Esophagus muscularis mucosa (tissue), 4 donors: ENCODE measurements around the gene GCNT1. TPM values are rescaled to one million over a fixed set of nuclear protein-coding genes. Genes with fewer than 3 reads are reported as not detected.
"Not testable (repeated sequence)": the region's sequence is repeated elsewhere in the genome, so short reads cannot be mapped to it uniquely, and the experiment has no call there.

Experiments used
- DNase-seq: peaks from one replicate; pipeline ENCODE4 v3.0.0-alpha.2; 2017; ENCODE audit errors: extremely low spot score
- H3K27ac ChIP-seq, 4 donors: fragments of 200-600 bp; sonication (generic); replicated peaks in 1 of 4; 1 replicate in 3 of 4; 2 replicates in 1 of 4; pipeline ENCODE4 v1.5.1; 2016 to 2019; ENCODE audit warnings: mild to moderate bottlenecking in 1 of 4
- H3K27me3 ChIP-seq, 4 donors: fragments of 200-600 bp; sonication (generic); one replicate each; pipeline versions ENCODE4 v1.5.1 to v1.6.0; 2016 to 2019
- H3K36me3 ChIP-seq, 4 donors: fragments of 200-600 bp; sonication (generic); one replicate each; pipeline ENCODE4 v1.5.1; 2016 to 2019
- H3K4me1 ChIP-seq, 4 donors: fragments of 200-600 bp; sonication (generic); one replicate each; pipeline ENCODE4 v1.5.1; 2016 to 2019
- H3K4me3 ChIP-seq, 4 donors: fragments of 200-600 bp; sonication (generic); 1 replicate in 2 of 4; 2 replicates in 2 of 4; pipeline ENCODE4 v1.5.1; 2016 to 2019; ENCODE audit warnings: mild to moderate bottlenecking in 4 of 4, moderate library complexity in 1 of 4
- H3K9me3 ChIP-seq, 4 donors: fragments of 200-600 bp; sonication (generic); 1 replicate in 3 of 4; 2 replicates in 1 of 4; pipeline ENCODE4 v1.5.1; 2016 to 2019
- CTCF ChIP-seq, 3 experiments: fragments of 200-600 bp in 2 of 3; fragments of 450-650 bp in 1 of 3; sonication (generic) in 2 of 3; IDR thresholded peaks; one replicate each; pipeline ENCODE4 v1.5.1; 2017 to 2019; ENCODE audit warnings: antibody characterized with exemption in 3 of 3, mild to moderate bottlenecking in 2 of 3, moderate library complexity in 1 of 3
- EP300 ChIP-seq: sonication (generic); formaldehyde crosslinking; IDR thresholded peaks from one replicate; pipeline ENCODE4 v1.6.1; 2017; ENCODE audit warnings: antibody characterized with exemption
- POLR2A ChIP-seq: fragments of 450-650 bp; IDR thresholded peaks from one replicate; pipeline ENCODE4 v1.6.1; 2017; ENCODE audit warnings: antibody characterized with exemption, moderate library complexity, mild to moderate bottlenecking, low read depth
- POLR2AphosphoS5 ChIP-seq, 2 donors: sonication (generic); formaldehyde crosslinking; IDR thresholded peaks; one replicate each; pipeline ENCODE4 v1.6.1; 2017; ENCODE audit warnings: antibody characterized with exemption in 2 of 2
- WGBS: methylation state at CpG from one replicate; pipeline ENCODE4 v1.1.5; 2018; 5-methylcytosine and 5-hydroxymethylcytosine counted together
- intact Hi-C: fragments of 100-400 bp; cut with DNase I; formaldehyde crosslinking; loops from one replicate; pipeline ENCODE4 v1.15.1; 2023
- total RNA-seq, 4 donors: library from RNA; depleted of rRNA; stranded (reverse); fragments of >200 nt; gene quantifications; one replicate each; pipeline versions ENCODE4 v1.1.0 to v1.2.1, GENCODE V29; 2016

GCNT1 gene
- total RNA-seq, 4 donors from 2014 or later = 1.2 to 6.5 (median 3.3) TPM

DNA sequence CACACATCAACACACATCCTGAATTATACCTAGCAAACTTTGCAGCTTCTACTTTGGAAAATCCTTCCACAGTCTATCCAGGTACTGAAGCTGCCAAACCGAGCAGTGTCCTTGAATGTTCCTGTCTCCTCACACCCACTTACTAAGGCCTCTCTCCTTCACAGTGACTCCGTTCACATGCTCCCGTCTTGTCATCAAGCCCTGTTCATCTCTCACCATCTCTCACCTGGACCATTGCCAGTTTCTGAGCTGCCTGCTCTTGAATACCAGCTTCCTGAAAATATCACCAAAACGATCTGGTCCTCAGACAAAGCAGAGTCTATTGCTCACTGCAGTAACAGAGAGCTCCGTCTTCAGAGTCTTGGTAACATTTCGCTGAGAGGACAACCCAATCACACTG lies 57.4 kb downstream of the GCNT1 start:
- H3K27me3 ChIP-seq = no peaks in the 10 kb centered on the region
- H3K4me1 ChIP-seq = no peaks in the 10 kb centered on the region
- no peaks in the 10 kb centered on the region for H3K36me3 ChIP-seq
- TF ChIP-seq CTCF (IDR thresholded peaks at IDR 0.05) (no peak), EP300 (no peak), POLR2A (no peak), POLR2AphosphoS5 (IDR thresholded peaks at IDR 0.05) (no peak)
- DNase-seq = no peak
- no peak overlapping the region for H3K4me3 ChIP-seq
- H3K27ac ChIP-seq = no peak overlapping the region
- intact Hi-C loops = no loop called here
- no peaks in the 10 kb centered on the region for H3K9me3 ChIP-seq
- WGBS = 59% methylated on average over 6 of the region's 6 CpGs

DNA sequence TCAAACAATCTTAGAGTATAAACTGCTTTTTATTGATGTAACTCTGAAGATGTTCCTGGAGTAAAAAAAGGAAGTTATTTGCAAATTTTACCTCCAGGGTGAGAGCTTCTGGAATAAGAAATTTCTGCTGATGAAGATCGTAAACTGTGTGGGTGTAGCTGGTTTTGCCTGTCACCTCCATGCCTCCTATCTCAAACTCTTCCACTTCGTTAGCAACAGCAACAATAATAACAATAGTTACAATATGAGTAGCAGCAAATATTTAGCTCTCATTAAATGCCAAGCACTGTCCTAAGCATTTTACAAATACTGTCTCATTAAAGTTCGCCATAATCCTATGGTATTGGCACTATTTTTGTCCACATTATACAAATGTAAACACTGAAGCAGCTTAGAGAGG lies 57.9 kb downstream of the GCNT1 start:
- intact Hi-C loops = no loop called here
- H3K27me3 ChIP-seq = no peaks in the 10 kb centered on the region

GRCh38 chr9:76519075-76519835 lies 60.3 kb downstream of the GCNT1 start:
- Histone ChIP-seq H3K27ac (no peak overlapping the region), H3K4me1 (no peaks in the 10 kb centered on the region), H3K27me3 (no peaks in the 10 kb centered on the region), H3K4me3 (no peak overlapping the region), H3K36me3 (no peaks in the 10 kb centered on the region), H3K9me3 (no peaks in the 10 kb centered on the region)
- intact Hi-C loops = no loop called here
- no peak for DNase-seq
- TF ChIP-seq CTCF (IDR thresholded peaks at IDR 0.05) (no peak), POLR2AphosphoS5 (IDR thresholded peaks at IDR 0.05) (no peak), POLR2A (no peak), EP300 (no peak)
- WGBS = 74% methylated on average over 8 of the region's 8 CpGs

More for the DNA sequence above, 57.9 kb downstream of the GCNT1 start:
- H3K4me3 ChIP-seq = no peak overlapping the region
- H3K36me3 ChIP-seq = no peaks in the 10 kb centered on the region
- H3K9me3 ChIP-seq = no peaks in the 10 kb centered on the region
- DNase-seq = no peak
- H3K27ac ChIP-seq = no peak overlapping the region
- TF ChIP-seq CTCF (IDR thresholded peaks at IDR 0.05) (no peak), POLR2AphosphoS5 (IDR thresholded peaks at IDR 0.05) (no peak), POLR2A (no peak), EP300 (no peak)
- H3K4me1 ChIP-seq = no peaks in the 10 kb centered on the region
- 82% methylated on average over 3 of the region's 3 CpGs for WGBS

DNA sequence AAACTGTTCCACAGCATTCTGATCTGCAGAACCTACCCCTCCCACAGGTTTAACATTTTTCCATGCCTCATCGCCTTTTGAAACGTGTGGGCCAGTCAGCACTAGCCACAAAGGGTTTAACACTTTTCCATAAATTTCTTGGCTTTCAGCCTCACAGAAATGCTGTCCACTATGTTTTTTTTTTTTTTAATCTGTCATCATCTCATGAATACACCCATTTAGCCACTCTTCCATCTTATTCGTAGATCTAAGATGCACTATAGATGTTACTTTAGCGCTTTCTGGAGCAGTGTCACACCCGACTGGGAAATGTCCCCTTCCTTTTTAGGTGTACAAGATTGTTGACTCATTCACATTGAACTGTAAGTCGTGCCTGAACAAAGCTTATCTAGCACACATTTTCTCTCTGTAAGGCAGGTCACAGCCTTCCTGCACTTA lies 62.3 kb downstream of the GCNT1 start:
- Histone ChIP-seq H3K4me3 (no peak overlapping the region), H3K9me3 (no peaks in the 10 kb centered on the region), H3K27ac (no peak overlapping the region), H3K36me3 (no peaks in the 10 kb centered on the region), H3K27me3 (no peaks in the 10 kb centered on the region), H3K4me1 (no peaks in the 10 kb centered on the region)
- no peak for TF ChIP-seq POLR2A
- TF ChIP-seq CTCF (IDR thresholded peaks at IDR 0.05) = no peak
- TF ChIP-seq EP300 = no peak
- TF ChIP-seq POLR2AphosphoS5 (IDR thresholded peaks at IDR 0.05) = no peak
- intact Hi-C loops = no loop called here
- WGBS = 87% methylated on average over 6 of the region's 6 CpGs
- DNase-seq = no peak

DNA sequence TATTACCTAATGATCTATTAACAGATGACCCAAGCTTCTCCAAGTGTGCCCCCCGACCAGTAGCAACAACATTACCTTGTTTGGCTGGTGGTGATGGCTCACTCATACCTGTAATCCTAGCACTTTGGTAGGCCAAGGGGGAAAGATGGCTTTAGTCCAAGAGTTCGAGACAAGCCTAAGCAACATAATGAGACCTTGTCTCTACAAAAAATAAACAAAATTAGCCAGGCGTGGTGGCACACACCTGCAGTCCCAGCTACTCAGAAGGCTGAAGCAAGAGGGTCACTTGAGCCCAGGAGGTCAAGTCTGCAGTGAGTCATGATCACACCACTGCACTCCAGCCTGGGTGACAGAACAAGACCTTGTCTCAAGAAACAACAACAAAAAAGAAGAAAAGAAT lies 62.9 kb downstream of the GCNT1 start:
- no peak for DNase-seq
- intact Hi-C loops = no loop called here
- Histone ChIP-seq H3K9me3 (no peaks in the 10 kb centered on the region), H3K36me3 (no peaks in the 10 kb centered on the region), H3K27me3 (no peaks in the 10 kb centered on the region), H3K4me3 (no peak overlapping the region), H3K4me1 (no peaks in the 10 kb centered on the region), H3K27ac (no peak overlapping the region)
- WGBS = 72% methylated on average over 3 of the region's 3 CpGs
- TF ChIP-seq EP300 = no peak
- TF ChIP-seq POLR2A = no peak

DNA sequence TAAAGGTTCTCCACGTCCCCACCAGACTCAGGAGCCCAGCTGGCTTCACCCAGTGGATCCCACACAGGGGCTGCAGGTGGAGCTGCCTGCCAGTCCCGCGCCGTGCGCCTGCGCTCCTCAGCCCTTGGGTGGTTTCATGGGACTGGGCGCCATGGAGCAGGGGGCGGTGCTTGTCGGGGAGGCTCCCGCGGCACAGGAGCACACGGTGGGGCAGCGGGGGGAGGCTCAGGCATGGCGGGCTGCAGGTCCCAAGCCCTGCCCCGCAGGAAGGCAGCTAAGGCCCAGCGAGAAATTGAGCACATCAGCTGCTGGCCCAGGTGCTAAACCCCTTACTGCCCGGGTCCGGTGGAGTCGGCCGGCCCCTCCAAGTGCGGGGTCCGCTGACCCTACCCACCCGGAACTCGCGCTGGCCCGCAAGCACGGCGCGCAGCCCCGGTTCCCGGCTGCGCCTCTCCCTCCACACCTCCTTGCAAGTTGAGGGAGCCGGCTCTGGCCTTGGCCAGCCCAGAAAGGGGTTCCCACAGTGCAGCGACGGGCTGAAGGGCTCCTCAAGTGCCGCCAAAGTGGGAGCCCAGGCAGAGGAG lies 64.7 kb downstream of the GCNT1 start:
- H3K27me3 ChIP-seq, H3K36me3 ChIP-seq, intact Hi-C loops, H3K4me3 ChIP-seq, H3K9me3 ChIP-seq, H3K27ac ChIP-seq, H3K4me1 ChIP-seq, DNase-seq: not testable (repeated sequence)
- 90% methylated on average over 5 of the region's 36 CpGs for WGBS
